A172 (cell line): ENCODE measurements around the gene ARHGAP21. TPM values are rescaled to one million over a fixed set of nuclear protein-coding genes. Genes with fewer than 3 reads are reported as not detected.
A peak's percentile ranks its signal among the peaks of the same experiment; 100 is the strongest.
"Not testable (repeated sequence)": the region's sequence is repeated elsewhere in the genome, so short reads cannot be mapped to it uniquely, and the experiment has no call there.

Source experiments
- DNase-seq: peaks from one replicate; pipeline ENCODE4 v3.0.0-alpha.2; 2015; ENCODE audit warnings: low spot score
- total RNA-seq: library from RNA; depleted of rRNA; stranded (reverse); fragments of >200 nt; shearing (Covaris generic); gene quantifications from 2 replicates; pipeline ENCODE4 v1.2.3, GENCODE V29; 2014; rRNA removed

Gene ARHGAP21
- 45.4 and 56.2 TPM in 2 replicates for total RNA-seq

DNA sequence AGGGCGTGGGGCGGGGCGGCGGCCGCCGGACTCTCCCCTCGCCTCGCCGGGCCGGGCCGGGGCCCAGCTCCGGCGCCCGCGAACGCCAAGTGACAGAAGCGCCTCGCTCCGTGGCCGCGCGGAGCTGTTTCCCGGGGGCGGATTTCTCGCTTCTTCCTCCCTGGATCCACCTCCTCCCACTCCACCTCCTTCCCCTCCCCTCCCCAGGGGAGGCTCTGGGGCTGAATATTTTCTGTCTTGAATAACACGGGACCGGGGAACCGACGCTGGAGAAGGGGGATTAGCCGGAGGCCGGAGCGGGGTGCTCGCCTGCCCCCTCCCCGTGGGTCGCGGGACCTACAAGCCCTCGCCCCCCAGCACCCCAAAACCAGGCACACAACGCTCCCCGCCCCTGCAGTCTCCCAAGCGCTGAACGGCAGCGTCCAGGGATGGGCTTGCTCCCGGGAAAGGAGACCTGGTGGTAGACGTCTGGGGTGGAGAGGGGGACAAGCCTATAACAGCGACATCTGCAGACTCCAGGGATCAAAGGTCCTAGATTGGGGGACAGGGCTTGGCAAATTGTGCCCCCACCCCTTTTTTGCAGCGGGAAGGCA, at the start of gene ARHGAP21:
Gene ARHGAP21 (minus strand): TSS at position 100 of the 593 bp plus-strand sequence. CDS start 1,988 bp downstream, outside the sequence.
- DNase-seq: peak; percentile 51

- DNase-seq: no peak
Observed at GRCh38 chr10:24771943-24772694, 48.4 kb upstream of the ARHGAP21 start.

DNA sequence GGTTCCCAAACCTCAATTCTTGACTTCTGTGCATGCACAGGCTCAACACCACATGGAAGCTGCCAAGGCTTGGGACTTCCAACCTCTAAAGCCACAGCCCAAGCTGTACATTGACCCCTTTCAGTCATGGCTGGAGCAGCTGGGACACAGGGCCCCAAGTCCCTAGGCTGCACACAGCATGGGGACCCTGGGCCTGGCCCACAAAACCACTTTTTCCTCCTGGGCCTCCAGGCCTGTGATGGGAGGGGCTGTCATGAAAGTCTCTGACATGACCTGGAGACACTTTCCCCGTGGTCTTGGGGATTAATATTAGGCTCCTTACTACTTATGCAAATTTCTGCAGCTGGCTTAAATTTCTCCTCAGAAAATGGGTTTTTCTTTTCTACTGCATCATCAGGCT, 41.3 kb upstream of the ARHGAP21 start:
- DNase-seq: not testable (repeated sequence)

- DNase-seq: peak; percentile 63
Observed at GRCh38 chr10:24762966-24763623, 39.4 kb upstream of the ARHGAP21 start.

DNA sequence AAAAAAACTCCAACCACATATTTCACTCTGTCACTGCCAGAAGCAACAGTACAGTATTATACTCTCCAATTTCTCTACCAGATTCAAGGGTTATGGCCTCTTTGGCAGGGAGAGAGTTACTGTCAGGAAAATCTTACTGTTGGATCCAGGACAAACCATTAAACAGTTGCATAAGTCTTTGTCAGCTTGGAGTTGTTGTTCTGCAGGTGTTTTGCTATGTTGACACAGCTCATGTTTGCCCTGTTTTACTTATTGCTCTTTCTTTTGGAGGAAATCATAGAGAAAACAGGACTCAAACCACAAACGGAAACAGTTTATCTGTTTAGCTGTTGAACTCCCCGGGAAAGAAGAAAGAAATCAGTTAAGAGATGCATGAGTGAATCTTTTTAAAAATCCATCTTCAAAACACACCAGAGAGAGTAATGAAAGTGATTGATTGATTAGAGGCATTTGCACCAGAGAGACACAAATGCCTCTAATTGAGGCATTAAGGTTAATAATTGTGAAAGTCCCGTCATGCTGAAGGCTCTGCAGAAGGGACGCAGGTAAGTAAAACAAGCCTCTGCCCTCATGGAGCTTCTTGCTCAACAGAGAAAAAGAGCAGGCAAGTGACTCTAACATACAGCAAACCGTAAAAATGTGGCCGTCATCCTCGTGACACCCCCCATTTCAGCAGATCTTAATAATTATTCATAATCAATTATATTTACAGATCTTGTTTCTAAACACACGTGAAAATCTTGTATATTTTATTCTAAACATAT, 38.7 kb upstream of the ARHGAP21 start:
- DNase-seq: peak; percentile 71

DNA sequence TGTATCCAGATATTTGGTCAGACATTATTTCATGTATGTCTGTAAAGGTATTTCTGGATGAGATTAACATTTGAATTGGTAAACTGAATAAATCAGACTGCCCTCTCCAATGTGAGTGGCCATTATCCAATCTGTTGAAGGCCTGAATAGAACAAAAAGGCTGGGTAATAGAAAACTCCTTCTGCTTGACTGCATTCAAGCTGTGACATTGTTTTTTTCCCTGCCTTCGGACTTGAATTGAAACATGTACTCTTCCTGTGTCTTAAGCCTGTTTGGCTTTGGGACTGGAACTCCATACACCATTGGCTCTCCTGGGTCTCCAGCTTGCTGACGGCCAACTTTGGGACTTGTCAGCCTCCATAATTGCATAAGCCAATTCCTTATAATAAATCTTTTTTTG, 36.0 kb upstream of the ARHGAP21 start:
- no peak for DNase-seq

GRCh38 chr10:24758254-24758653, 34.6 kb upstream of the ARHGAP21 start:
- DNase-seq: not testable (repeated sequence)

- DNase-seq: no peak
Observed at GRCh38 chr10:24756283-24756682, 32.6 kb upstream of the ARHGAP21 start.

DNA sequence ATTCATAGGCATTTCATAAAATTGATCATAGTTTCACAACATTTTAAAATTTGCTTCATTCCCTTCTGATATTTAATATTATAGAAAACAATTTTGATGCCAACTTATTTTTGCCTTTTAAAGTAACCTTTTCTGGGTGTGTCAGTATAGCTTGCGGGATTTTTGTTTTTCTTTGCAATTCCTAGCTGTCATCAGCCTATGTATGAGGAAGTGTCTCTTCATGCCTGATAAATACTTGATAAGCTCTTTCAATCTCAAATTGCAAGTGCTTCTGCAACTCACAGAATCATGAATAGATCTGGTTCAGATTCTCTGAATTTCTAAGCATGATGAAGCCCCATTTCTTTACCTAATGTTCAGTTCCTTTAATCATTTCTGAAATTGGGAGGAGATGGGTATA, 28.0 kb upstream of the ARHGAP21 start:
- no peak for DNase-seq

DNA sequence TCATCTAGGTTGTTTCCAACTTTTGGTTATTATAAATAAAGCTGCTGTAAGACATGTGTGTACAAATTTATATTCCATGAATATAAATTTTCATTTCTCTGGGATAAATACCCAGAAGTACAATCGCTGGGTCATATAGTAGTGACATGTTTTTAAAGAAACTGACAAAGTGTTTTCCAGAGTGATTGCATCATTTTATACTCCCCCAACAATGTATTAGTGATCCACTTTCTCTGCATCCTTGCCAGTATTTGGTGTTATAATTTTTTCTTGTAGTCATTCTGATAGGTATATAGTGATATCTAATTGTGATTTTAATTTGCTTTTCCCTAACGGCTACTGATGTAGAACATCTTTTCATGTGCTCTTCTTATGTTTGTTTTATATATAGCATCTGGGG, 27.0 kb upstream of the ARHGAP21 start:
- no peak for DNase-seq

GRCh38 chr10:24748214-24748613, 24.5 kb upstream of the ARHGAP21 start:
- DNase-seq: no peak

- no peak for DNase-seq
Observed at GRCh38 chr10:24744946-24745345, 21.3 kb upstream of the ARHGAP21 start.

- DNase-seq: no peak
Observed at GRCh38 chr10:24740714-24741113, 17.0 kb upstream of the ARHGAP21 start.

DNA sequence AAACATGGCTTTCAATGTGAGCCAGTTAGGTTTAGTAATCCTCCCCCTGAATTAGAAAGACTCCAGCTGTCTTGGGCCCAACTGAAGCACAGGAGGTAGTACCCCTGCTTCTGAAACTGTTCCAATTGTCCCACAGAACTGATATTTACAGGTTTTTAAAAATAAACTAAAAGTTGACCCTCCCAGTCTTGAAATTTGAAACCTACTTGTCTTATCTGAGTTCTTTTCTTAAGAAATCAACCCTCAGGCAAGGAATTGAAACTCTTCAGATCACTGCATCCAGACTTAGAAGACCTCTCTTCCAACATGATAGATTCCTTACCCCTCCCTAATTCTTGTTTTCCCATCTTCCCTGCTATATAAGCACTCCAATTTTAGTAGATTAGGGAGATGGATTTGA, 13.3 kb upstream of the ARHGAP21 start:
- no peak for DNase-seq

DNA sequence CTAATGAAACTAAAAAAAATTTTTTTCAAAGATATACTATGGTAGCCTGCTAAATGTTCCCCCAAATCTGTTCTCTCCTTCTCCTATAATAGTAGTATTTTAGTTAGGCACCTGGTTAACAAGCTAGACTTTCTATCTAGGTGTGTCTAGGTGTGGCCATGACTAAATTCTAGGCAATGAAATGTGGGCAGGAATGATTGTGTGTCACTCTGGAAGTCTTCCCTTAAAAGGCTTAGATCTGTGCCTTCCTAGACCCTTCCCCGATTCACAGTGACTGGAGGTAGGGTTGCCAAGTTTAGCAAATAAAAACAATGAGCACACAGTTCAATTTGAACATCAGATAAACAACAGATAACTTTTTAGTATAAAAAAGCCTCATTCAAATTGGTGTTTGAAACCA, 8.3 kb upstream of the ARHGAP21 start:
- DNase-seq: no peak

DNA sequence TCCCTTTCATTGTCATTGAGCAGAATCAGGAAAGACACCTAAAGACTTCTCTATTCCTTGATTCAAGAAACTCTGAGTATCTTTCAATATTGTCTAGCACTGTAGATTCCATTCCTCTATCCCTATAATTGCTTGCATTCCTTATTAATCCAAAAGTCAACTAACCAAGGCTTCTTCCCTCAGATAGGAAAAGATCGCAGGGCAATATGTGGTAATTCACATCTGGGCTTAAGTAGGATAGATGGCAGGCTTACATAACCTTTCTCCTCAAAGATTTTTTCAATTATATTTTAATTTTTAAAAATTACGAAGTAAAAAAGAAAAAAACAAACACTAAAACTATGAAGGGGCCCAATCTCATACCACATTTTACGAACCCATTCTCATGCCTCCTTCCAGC, 7.1 kb upstream of the ARHGAP21 start:
- DNase-seq: no peak

DNA sequence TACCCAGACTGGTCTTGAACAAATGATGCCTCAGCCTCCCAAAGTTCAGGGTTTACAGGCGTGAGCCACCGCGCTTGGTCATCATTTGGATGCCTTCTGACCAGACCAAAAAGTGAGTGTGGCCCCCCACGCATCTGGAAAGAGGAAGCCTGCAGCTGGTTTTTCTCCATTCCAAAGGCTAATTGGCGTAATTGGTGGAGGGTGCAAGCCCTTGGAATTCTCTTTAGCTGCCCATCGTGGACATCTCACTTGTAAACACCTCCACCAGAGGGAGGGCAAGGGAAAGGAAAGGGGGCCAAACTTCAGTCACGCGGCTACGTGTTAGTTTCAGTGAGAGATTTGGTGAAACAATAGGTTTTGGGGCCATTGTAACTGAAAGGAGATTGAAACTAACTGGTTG, 4.1 kb upstream of the ARHGAP21 start:
- no peak for DNase-seq

- DNase-seq: no peak
Observed at GRCh38 chr10:24726626-24727025, 2.9 kb upstream of the ARHGAP21 start.

GRCh38 chr10:24726029-24726428, 2.3 kb upstream of the ARHGAP21 start:
- DNase-seq: not testable (repeated sequence)

DNA sequence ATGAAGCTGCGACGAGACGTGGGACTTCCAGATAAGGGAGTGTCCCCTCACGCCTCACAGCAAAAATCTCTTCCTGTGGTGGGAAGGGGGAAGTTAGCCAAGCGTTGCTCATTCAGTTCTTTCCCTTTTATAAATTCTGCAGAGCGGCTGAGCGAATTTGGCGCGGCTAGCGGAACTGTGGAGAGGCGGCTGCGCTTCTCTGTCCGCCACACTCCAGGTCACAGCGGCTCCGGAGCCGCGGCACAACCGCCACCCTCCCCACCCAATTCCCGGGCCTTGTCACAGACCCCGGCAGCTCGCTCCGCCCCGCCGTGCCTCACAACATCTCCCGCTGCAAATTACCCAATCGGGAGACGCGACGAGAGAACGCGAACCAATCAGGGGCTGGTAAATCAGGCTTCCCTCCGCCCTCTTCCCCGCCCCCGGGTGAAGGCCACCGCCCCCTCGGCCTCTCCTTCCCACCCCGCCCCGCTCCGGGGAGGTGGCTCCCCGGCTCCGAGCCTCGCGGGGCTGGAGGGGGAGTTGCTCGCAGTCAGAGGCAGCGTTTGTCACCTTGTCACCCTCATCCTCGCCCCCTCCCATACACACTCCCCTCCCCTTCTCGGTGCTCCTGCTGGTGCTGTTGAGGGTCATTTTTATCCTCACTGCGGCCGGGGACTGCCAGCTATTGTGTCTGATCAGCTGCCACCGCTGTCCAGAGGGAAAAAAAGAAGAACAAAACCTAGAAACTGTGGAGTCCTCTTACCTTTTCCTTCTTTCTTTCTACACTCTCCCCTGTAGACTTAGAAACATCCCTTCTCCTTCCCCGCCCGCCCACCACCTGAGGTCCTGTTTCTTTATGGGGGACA, 918 bp upstream of the ARHGAP21 start:
- peak; percentile 95 for DNase-seq

DNA sequence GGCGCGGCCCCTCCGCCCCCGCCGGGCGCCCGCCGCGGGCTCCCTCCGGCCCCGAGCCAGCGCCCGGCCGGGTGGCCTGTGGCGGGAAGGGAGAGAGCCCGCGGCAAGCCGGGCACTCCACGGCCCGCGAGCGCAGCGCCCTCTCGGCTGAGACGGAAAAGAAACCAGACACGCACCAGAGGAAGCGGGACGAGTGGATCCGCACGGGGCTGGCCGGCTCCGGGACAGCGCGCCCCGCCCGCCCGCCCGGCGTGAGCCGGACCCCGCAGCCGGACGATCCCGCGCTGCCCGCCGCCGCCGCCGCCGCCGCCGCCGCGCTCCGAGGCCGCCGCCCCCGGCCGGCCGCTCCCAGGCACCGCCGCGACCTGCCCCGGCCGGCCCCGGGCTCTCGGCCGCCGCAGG, 300 bp downstream of the ARHGAP21 start:
- no peak for DNase-seq
